Retinal pigment epithelial cell (primary cell): ENCODE results near the gene CYP24A1.

Experiments used
- DNase-seq: peaks from one replicate; pipeline ENCODE4 v3.0.0-alpha.2; 2010; ENCODE audit warnings: low read depth
- H3K4me3 ChIP-seq: 2 replicates; pipeline ENCODE4 v1.5.1; 2011; ENCODE audit warnings: mild to moderate bottlenecking, low read length, control low read depth, moderate library complexity
- CTCF ChIP-seq: conservative IDR thresholded peaks from 2 replicates; pipeline ENCODE4 v1.5.1; 2011; ENCODE audit warnings: low read depth, low read length, control low read depth, inconsistent platforms

The CYP24A1 gene

GRCh38 chr20:54173653-54174456, at the start of gene CYP24A1:
Gene CYP24A1 (minus strand): TSS chr20:54173986. CDS start chr20:54173579, 407 bp downstream.
- H3K4me3 ChIP-seq: peak within 1 kb of the TSS; percentile 82
- no peak for TF ChIP-seq CTCF
- DNase-seq: no peak

GRCh38 chr20:54223285-54223684, 49.5 kb upstream of the CYP24A1 start:
- no peak for DNase-seq
- H3K4me3 ChIP-seq: no peak overlapping the region
- no peak for TF ChIP-seq CTCF

- no peak for DNase-seq
- no peak for TF ChIP-seq CTCF
- H3K4me3 ChIP-seq: no peak overlapping the region
Observed at GRCh38 chr20:54221996-54222890, 48.5 kb upstream of the CYP24A1 start.

- TF ChIP-seq CTCF: no peak
- DNase-seq: no peak
Observed at GRCh38 chr20:54221353-54221752, 47.6 kb upstream of the CYP24A1 start.

GRCh38 chr20:54220722-54221121, 46.9 kb upstream of the CYP24A1 start:
- no peak for DNase-seq
- H3K4me3 ChIP-seq: no peak overlapping the region
- TF ChIP-seq CTCF: no peak

More at GRCh38 chr20:54221353-54221752, 47.6 kb upstream of the CYP24A1 start:
- no peak overlapping the region for H3K4me3 ChIP-seq

- H3K4me3 ChIP-seq: no peak overlapping the region
- peak; percentile 72 for TF ChIP-seq CTCF
- DNase-seq: no peak
Observed at GRCh38 chr20:54219751-54220426, 46.1 kb upstream of the CYP24A1 start.
